DMS153 (cell line): ENCODE results near the gene TMEM120B.

Experiments used
- DNase-seq: peaks from one replicate; lab custom pipeline; 2025; lab: John Stamatoyannopoulos, UW

Gene TMEM120B

GRCh38 chr12:121804417-121805111 is 92.0 kb downstream of the TMEM120B start:
- DNase-seq, result no peak

GRCh38 chr12:121805171-121806008 is 92.8 kb downstream of the TMEM120B start:
- DNase-seq, result no peak

GRCh38 chr12:121806009-121806545 is 93.5 kb downstream of the TMEM120B start:
- DNase-seq, result no peak

- no peak for DNase-seq
These were observed 94.2 kb downstream of the TMEM120B start for GRCh38 chr12:121806546-121807423.

- DNase-seq, result no peak
These were observed 95.2 kb downstream of the TMEM120B start for GRCh38 chr12:121807642-121808347.

GRCh38 chr12:121808623-121809022 is 96.1 kb downstream of the TMEM120B start:
- no peak for DNase-seq

GRCh38 chr12:121809712-121810116 is 97.2 kb downstream of the TMEM120B start:
- DNase-seq, result no peak

- no peak for DNase-seq
These were observed 97.8 kb downstream of the TMEM120B start for GRCh38 chr12:121810234-121810817.

GRCh38 chr12:121810833-121811433 is 98.4 kb downstream of the TMEM120B start:
- no peak for DNase-seq

- no peak for DNase-seq
These were observed 99.1 kb downstream of the TMEM120B start for GRCh38 chr12:121811434-121812319.

- peak; percentile 47 for DNase-seq
These were observed 99.8 kb downstream of the TMEM120B start for GRCh38 chr12:121812320-121812871.

- DNase-seq, result peak; percentile 51
These were observed 100.7 kb downstream of the TMEM120B start for GRCh38 chr12:121812921-121813896.

- no peak for DNase-seq
These were observed 101.4 kb downstream of the TMEM120B start for GRCh38 chr12:121813951-121814350.

- DNase-seq, result no peak
These were observed 102.0 kb downstream of the TMEM120B start for GRCh38 chr12:121814429-121815119.

GRCh38 chr12:121815263-121815662 is 102.7 kb downstream of the TMEM120B start:
- no peak for DNase-seq

- no peak for DNase-seq
These were observed 104.5 kb downstream of the TMEM120B start for GRCh38 chr12:121816925-121817647.

- no peak for DNase-seq
These were observed 105.1 kb downstream of the TMEM120B start for GRCh38 chr12:121817648-121818043.
